B cell (primary cell): Measurements from ENCODE around the gene MCTP1.

Experiments used
- EZH2 ChIP-seq: IDR thresholded peaks from 2 replicates; pipeline ENCODE4 v1.6.1; 2012; ENCODE audit warnings: borderline replicate concordance, low read depth, mild to moderate bottlenecking, moderate library complexity, low read length; ENCODE audit not compliant: insufficient read depth, poor library complexity, severe bottlenecking
- TF ChIP-seq, protein P1 (sequence below): fragments of 200-600 bp; IDR thresholded peaks from one replicate; pipeline ENCODE4 v1.8.0; 2022; ENCODE audit warnings: antibody characterized with exemption, mild to moderate bottlenecking

DNA sequence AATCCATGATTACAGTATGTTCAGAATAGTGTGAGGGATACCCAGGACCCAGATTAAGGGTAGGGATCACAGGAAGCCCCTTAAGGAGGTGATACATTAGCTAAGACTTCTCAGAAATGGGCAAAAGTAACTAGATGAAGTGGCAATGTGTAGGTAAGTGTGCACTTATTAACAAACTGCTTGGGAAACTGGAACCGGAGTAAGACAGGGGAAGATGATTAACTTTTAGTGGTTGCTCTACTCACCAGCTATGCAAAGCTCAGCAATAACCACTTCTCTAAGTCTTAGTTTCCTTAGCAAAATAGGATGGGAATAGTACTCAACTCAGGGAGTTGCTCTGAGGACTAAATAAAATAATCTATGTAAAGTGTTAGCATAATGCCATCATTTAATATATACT lies 182.2 kb downstream of the MCTP1 start:
- no peak for TF ChIP-seq EZH2
- TF ChIP-seq, protein P1, sequence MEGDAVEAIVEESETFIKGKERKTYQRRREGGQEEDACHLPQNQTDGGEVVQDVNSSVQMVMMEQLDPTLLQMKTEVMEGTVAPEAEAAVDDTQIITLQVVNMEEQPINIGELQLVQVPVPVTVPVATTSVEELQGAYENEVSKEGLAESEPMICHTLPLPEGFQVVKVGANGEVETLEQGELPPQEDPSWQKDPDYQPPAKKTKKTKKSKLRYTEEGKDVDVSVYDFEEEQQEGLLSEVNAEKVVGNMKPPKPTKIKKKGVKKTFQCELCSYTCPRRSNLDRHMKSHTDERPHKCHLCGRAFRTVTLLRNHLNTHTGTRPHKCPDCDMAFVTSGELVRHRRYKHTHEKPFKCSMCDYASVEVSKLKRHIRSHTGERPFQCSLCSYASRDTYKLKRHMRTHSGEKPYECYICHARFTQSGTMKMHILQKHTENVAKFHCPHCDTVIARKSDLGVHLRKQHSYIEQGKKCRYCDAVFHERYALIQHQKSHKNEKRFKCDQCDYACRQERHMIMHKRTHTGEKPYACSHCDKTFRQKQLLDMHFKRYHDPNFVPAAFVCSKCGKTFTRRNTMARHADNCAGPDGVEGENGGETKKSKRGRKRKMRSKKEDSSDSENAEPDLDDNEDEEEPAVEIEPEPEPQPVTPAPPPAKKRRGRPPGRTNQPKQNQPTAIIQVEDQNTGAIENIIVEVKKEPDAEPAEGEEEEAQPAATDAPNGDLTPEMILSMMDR: no peak
